ENCODE measurements around the gene CASZ1. TPM values are rescaled to one million over a fixed set of nuclear protein-coding genes. Genes with fewer than 3 reads are reported as not detected.

The CASZ1 gene
- total RNA-seq, 1 experiment from 2014 or later, result 27.8 TPM

- intact Hi-C loops (cut with micrococcal nuclease; ENCODE audit: unreplicated experiment), result no loop called here
- Histone ChIP-seq H3K9me3 (ENCODE audit: control insufficient read depth, insufficient read depth, low read depth, low read length) (no peaks in the 10 kb centered on the region), H3K4me3 (ENCODE audit: low read depth in 2 of 2, low read length in 2 of 2) (no peak overlapping the region), H3K36me3 (ENCODE audit: control insufficient read depth, insufficient read depth, low read length) (no peaks in the 10 kb centered on the region), H3K4me1 (ENCODE audit: control insufficient read depth, insufficient read depth, low read length) (peaks cover 24% of the 10 kb centered on the region), H3K27ac (ENCODE audit: low read length) (no peak overlapping the region), H3K27me3 (ENCODE audit: control insufficient read depth, insufficient read depth, low read length) (no peaks in the 10 kb centered on the region)
- POLR2A ChIA-PET, result no interaction called here
- in situ Hi-C loops (cut with HindIII; ENCODE audit: low pct_unique_long_range_greater_than_20kb, low sequenced_read_pairs), result no loop called here
- no TSS peak for BruUV-seq (replicated peaks)
- TF ChIP-seq TCF7L2 (IDR thresholded peaks at IDR 0.05; ENCODE audit: low read depth, low read length), result no peak
- no peak for TF ChIP-seq CTCF (IDR thresholded peaks at IDR 0.05)
- no peak for TF ChIP-seq SIN3A (IDR thresholded peaks at IDR 0.05; ENCODE audit: borderline replicate concordance, insufficient read depth, low read depth, low read length)
- TF ChIP-seq POLR2AphosphoS5 (IDR thresholded peaks at IDR 0.05; ENCODE audit: low read depth, low read length), result no peak
- TF ChIP-seq REST (IDR thresholded peaks at IDR 0.05; ENCODE audit: insufficient read depth in 1 of 2, low read depth in 2 of 2, low read length in 1 of 2), result no peak
- ATAC-seq (no peak), DNase-seq (ENCODE audit: low read depth, low spot score) (no peak)
- CTCF ChIA-PET, result no interaction called here
These were observed 121.5 kb downstream of the CASZ1 start for GRCh38 chr1:10674700-10675609.

GRCh38 chr1:10674222-10674621, 122.2 kb downstream of the CASZ1 start:
- no TSS peak for BruUV-seq (replicated peaks)
- Histone ChIP-seq H3K4me1 (ENCODE audit: control insufficient read depth, insufficient read depth, low read length) (peaks cover 18% of the 10 kb centered on the region), H3K4me3 (ENCODE audit: low read depth in 2 of 2, low read length in 2 of 2) (no peak overlapping the region), H3K27me3 (ENCODE audit: control insufficient read depth, insufficient read depth, low read length) (no peaks in the 10 kb centered on the region), H3K36me3 (ENCODE audit: control insufficient read depth, insufficient read depth, low read length) (no peaks in the 10 kb centered on the region), H3K9me3 (ENCODE audit: control insufficient read depth, insufficient read depth, low read depth, low read length) (no peaks in the 10 kb centered on the region), H3K27ac (ENCODE audit: low read length) (no peak overlapping the region)
- DNase-seq (ENCODE audit: low read depth, low spot score) (no peak), ATAC-seq (no peak)
- ChIA-PET POLR2A (no interaction called here), CTCF (interaction anchor here (0.5 kb wide), 1 partner anchor 167 kb away, joined by 3 read pairs; no protein-coding TSS in a partner anchor)
- in situ Hi-C loops (cut with HindIII; ENCODE audit: low pct_unique_long_range_greater_than_20kb, low sequenced_read_pairs) (no loop called here), intact Hi-C loops (cut with micrococcal nuclease; ENCODE audit: unreplicated experiment) (no loop called here)
- TF ChIP-seq TCF7L2 (IDR thresholded peaks at IDR 0.05; ENCODE audit: low read depth, low read length) (no peak), SIN3A (IDR thresholded peaks at IDR 0.05; ENCODE audit: borderline replicate concordance, insufficient read depth, low read depth, low read length) (no peak), REST (IDR thresholded peaks at IDR 0.05; ENCODE audit: insufficient read depth in 1 of 2, low read depth in 2 of 2, low read length in 1 of 2) (no peak), CTCF (IDR thresholded peaks at IDR 0.05) (no peak), POLR2AphosphoS5 (IDR thresholded peaks at IDR 0.05; ENCODE audit: low read depth, low read length) (no peak)

Measured in Panc1 (cell line).